Measurements from ENCODE around the gene APBB1IP. TPM values are rescaled to one million over a fixed set of nuclear protein-coding genes. Genes with fewer than 3 reads are reported as not detected.

Gene APBB1IP
- total RNA-seq, 1 experiment from 2014 or later, result not detected

DNA sequence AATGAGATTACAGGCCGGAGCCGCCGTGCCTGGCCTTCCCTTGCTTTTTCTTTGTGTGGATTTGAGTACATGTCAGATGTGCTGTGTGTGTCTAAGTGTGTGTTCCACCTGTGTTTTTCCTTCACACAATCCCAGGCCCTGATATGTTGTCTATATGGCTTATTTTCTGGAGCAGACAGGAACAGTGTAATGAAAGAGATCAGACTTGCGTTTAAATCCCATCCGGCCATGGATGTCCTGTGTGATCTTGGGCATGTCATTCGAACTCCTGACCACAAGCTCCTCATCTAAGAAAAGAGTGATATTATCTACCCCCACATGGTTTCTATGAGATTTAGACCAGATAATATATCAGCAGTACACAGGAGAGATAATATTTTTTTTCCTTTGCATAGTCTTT, 37.2 kb downstream of the APBB1IP start:
- Histone ChIP-seq H3K4me1 (ENCODE audit: insufficient read depth, low read length) (no peaks in the 10 kb centered on the region), H3K27ac (ENCODE audit: low read length) (no peak overlapping the region), H3K79me2 (ENCODE audit: low read length) (no peaks in the 10 kb centered on the region), H3F3A (ENCODE audit: low read length, unreplicated experiment) (no peaks in the 10 kb centered on the region), H3K9me3 (ENCODE audit: low read length) (no peaks in the 10 kb centered on the region), H3K9ac (ENCODE audit: low read length) (no peak overlapping the region), H3K27me3 (ENCODE audit: low read length) (peaks cover 3% of the 10 kb centered on the region; the same call in 1 of the 2 replicates), H3K4me3 (ENCODE audit: low read length) (no peak overlapping the region), H2AFZ (ENCODE audit: low read length) (no peak overlapping the region), H4K20me1 (ENCODE audit: low read length) (no peaks in the 10 kb centered on the region), H3K36me3 (ENCODE audit: low read depth, low read length) (no peaks in the 10 kb centered on the region), H3K4me2 (ENCODE audit: low read length) (no peak overlapping the region), H3K9me2 (replicated peaks; ENCODE audit: low read length) (no peaks in the 10 kb centered on the region)
- no peak for TF ChIP-seq EZH2phosphoT487 (IDR thresholded peaks at IDR 0.05; ENCODE audit: borderline replicate concordance, low read length)
- TF ChIP-seq, protein P1, sequence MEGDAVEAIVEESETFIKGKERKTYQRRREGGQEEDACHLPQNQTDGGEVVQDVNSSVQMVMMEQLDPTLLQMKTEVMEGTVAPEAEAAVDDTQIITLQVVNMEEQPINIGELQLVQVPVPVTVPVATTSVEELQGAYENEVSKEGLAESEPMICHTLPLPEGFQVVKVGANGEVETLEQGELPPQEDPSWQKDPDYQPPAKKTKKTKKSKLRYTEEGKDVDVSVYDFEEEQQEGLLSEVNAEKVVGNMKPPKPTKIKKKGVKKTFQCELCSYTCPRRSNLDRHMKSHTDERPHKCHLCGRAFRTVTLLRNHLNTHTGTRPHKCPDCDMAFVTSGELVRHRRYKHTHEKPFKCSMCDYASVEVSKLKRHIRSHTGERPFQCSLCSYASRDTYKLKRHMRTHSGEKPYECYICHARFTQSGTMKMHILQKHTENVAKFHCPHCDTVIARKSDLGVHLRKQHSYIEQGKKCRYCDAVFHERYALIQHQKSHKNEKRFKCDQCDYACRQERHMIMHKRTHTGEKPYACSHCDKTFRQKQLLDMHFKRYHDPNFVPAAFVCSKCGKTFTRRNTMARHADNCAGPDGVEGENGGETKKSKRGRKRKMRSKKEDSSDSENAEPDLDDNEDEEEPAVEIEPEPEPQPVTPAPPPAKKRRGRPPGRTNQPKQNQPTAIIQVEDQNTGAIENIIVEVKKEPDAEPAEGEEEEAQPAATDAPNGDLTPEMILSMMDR (conservative IDR thresholded peaks at IDR 0.05; ENCODE audit: low read depth, low read length), result no peak
- TF ChIP-seq EZH2 (IDR thresholded peaks at IDR 0.05; ENCODE audit: low read length, unreplicated experiment), result no peak
- CTCF ChIA-PET, result no interaction called here
- intact Hi-C loops (cut with micrococcal nuclease), result no loop called here
- POLR2A ChIA-PET (ENCODE audit: unreplicated experiment), result no interaction called here
- ATAC-seq, result no peak
- no TSS peak for BruUV-seq (replicated peaks)
- no peak for DNase-seq

DNA sequence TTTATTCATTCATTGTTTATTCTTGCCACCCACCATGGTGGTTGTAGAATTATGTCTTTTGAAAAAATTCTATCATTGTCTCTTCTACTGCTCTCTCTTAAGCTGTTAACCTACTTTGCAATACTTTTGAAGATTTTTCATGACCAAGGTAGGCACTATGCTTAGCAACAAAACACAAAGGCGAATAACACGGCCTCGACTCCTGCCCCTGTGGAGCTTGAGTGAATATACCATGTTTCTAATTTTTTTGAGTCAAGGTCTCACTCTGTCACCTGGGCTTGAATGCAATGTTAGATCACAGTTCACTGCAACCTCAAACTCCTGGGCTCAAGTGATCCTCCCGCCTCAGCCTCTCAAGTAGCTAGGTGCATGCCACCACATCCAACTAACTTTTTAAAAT, 39.4 kb downstream of the APBB1IP start:
- no peaks in the 10 kb centered on the region for H3K9me2 ChIP-seq (replicated peaks; ENCODE audit: low read length)
- ChIA-PET CTCF (no interaction called here), POLR2A (ENCODE audit: unreplicated experiment) (no interaction called here)
- H3F3A ChIP-seq (ENCODE audit: low read length, unreplicated experiment), result no peaks in the 10 kb centered on the region
- H3K9ac ChIP-seq (ENCODE audit: low read length), result no peak overlapping the region
- intact Hi-C loops (cut with micrococcal nuclease), result no loop called here
- H3K27ac ChIP-seq (ENCODE audit: low read length), result no peak overlapping the region
- no peaks in the 10 kb centered on the region for H3K79me2 ChIP-seq (ENCODE audit: low read length)
- ATAC-seq (no peak), DNase-seq (no peak)
- H3K36me3 ChIP-seq (ENCODE audit: low read depth, low read length), result no peaks in the 10 kb centered on the region
- TF ChIP-seq EZH2phosphoT487 (IDR thresholded peaks at IDR 0.05; ENCODE audit: borderline replicate concordance, low read length), result no peak
- TF ChIP-seq, protein P1 (conservative IDR thresholded peaks at IDR 0.05; ENCODE audit: low read depth, low read length), result no peak
- no peak for TF ChIP-seq EZH2 (IDR thresholded peaks at IDR 0.05; ENCODE audit: low read length, unreplicated experiment)
- no TSS peak for BruUV-seq (replicated peaks)
- no peak overlapping the region for H3K4me2 ChIP-seq (ENCODE audit: low read length)
- H2AFZ ChIP-seq (ENCODE audit: low read length), result no peak overlapping the region
- H3K27me3 ChIP-seq (ENCODE audit: low read length), result peaks cover 3% of the 10 kb centered on the region; the same call in 1 of the 2 replicates
- no peaks in the 10 kb centered on the region for H3K4me1 ChIP-seq (ENCODE audit: insufficient read depth, low read length)
- H3K9me3 ChIP-seq (ENCODE audit: low read length), result no peaks in the 10 kb centered on the region
- no peak overlapping the region for H3K4me3 ChIP-seq (ENCODE audit: low read length)
- H4K20me1 ChIP-seq (ENCODE audit: low read length), result no peaks in the 10 kb centered on the region

DNA sequence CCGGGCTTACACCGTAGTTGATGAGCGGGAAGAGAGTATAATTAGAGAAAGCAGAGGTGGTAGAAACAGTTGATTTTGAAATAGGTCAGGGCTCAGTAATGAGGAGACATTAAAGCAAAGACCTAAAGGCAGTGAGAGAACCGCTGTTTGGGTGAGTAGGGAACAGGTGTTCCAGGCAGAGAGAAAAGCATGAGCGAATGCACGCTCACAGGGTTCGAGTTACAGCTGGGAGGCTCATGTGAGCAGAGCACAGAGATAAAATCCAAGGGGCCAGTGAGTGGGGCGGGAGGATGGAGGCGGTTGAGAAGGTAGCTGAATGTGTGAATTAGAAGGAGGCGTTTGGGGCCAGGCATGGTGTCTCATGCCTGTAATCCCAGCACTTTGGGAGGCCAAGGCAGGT, 39.9 kb downstream of the APBB1IP start:
- H2AFZ ChIP-seq (ENCODE audit: low read length), result no peak overlapping the region
- peaks cover under 1% of the 10 kb centered on the region; the same call in 1 of the 2 replicates for H3K4me1 ChIP-seq (ENCODE audit: insufficient read depth, low read length)
- no peaks in the 10 kb centered on the region for H3F3A ChIP-seq (ENCODE audit: low read length, unreplicated experiment)
- CTCF ChIA-PET, result no interaction called here
- H3K4me2 ChIP-seq (ENCODE audit: low read length), result no peak overlapping the region
- H3K4me3 ChIP-seq (ENCODE audit: low read length), result no peak overlapping the region
- H3K9me2 ChIP-seq (replicated peaks; ENCODE audit: low read length), result no peaks in the 10 kb centered on the region
- H3K9ac ChIP-seq (ENCODE audit: low read length), result no peak overlapping the region
- peaks cover 3% of the 10 kb centered on the region; the same call in 1 of the 2 replicates for H3K27me3 ChIP-seq (ENCODE audit: low read length)
- H4K20me1 ChIP-seq (ENCODE audit: low read length), result no peaks in the 10 kb centered on the region
- POLR2A ChIA-PET (ENCODE audit: unreplicated experiment), result no interaction called here
- no peaks in the 10 kb centered on the region for H3K9me3 ChIP-seq (ENCODE audit: low read length)
- TF ChIP-seq EZH2phosphoT487 (IDR thresholded peaks at IDR 0.05; ENCODE audit: borderline replicate concordance, low read length) (no peak), EZH2 (IDR thresholded peaks at IDR 0.05; ENCODE audit: low read length, unreplicated experiment) (no peak)
- TF ChIP-seq, protein P1 (conservative IDR thresholded peaks at IDR 0.05; ENCODE audit: low read depth, low read length), result no peak
- BruUV-seq (replicated peaks), result no TSS peak
- H3K27ac ChIP-seq (ENCODE audit: low read length), result no peak overlapping the region
- no peaks in the 10 kb centered on the region for H3K79me2 ChIP-seq (ENCODE audit: low read length)
- DNase-seq (no peak), ATAC-seq (no peak)
- intact Hi-C loops (cut with micrococcal nuclease), result no loop called here
- no peaks in the 10 kb centered on the region for H3K36me3 ChIP-seq (ENCODE audit: low read depth, low read length)

All from PC-3 (cell line).